ENCODE results near the gene IFI44. TPM values are rescaled to one million over a fixed set of nuclear protein-coding genes. Genes with fewer than 3 reads are reported as not detected.

Gene IFI44
- total and polyA plus RNA-seq, 9 of the 15 experiments (the other 6 are each of a cell fraction or from before 2014, with no cell fraction given), result 0.11 TPM; not detected in 8

DNA sequence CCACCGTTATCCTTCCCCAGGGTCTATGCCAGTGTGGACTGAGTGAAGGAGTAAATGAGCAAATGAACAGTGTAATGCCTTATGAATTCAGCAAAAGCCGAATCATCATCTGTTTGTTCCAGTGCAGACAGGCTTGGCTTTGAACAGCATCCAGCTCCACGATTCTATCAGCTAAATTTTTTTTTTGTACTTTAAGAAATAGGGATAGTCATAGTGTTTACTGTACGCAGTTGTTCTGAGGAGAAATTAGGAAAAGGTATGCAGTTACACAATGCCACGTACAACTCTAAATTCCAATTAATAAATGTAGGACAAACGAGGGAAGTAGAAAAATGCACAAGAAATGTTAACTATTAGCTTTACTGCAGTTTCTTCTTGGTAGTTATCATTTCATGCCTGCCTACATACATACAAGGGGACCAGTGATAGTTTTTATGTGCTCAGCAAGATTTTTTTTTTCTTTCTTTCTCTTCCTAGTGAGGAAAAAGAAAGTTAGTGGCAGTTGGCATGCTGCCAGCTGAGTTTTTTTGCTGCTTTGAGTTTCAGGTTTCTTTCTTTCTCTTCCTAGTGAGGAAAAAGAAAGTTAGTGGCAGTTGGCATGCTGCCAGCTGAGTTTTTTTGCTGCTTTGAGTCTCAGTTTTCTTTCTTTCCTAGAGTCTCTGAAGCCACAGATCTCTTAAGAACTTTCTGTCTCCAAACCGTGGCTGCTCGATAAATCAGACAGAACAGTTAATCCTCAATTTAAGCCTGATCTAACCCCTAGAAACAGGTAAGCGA is 29.6 kb upstream of the IFI44 start, which contains the start of gene IFI44L:
IFI44L (plus strand) TSS at position 646 of the 777 bp plus-strand sequence. CDS start 7,468 bp downstream, outside the sequence.
- Histone ChIP-seq H3K79me2 (ENCODE audit: control insufficient read depth, insufficient read depth, low read length) (no peaks in the 10 kb centered on the region), H3K36me3 (ENCODE audit: control insufficient read depth, insufficient read depth, low read length) (no peaks in the 10 kb centered on the region), H3K9me3 (replicated peaks; ENCODE audit: control insufficient read depth, insufficient read depth, low read depth, low read length) (no peaks in the 10 kb centered on the region), H3K4me3 (no peak within 1 kb of the TSS), H3K9me1 (ENCODE audit: control insufficient read depth, insufficient read depth, low read length) (no peaks in the 10 kb centered on the region), H2AFZ (ENCODE audit: low read depth, low read length) (no peak within 1 kb of the TSS), H3K27ac (ENCODE audit: extremely low read depth, low read depth, low read length) (no peak within 1 kb of the TSS), H3K9ac (ENCODE audit: insufficient read depth in 1 of 2, low read depth in 2 of 2, low read length in 2 of 2) (no peak within 1 kb of the TSS), H3K27me3 (ENCODE audit: control insufficient read depth in 2 of 2, insufficient read depth in 2 of 2, low read length in 2 of 2) (no peaks in the 10 kb centered on the region), H3K4me2 (ENCODE audit: insufficient read depth, low read length) (no peak within 1 kb of the TSS), H4K20me1 (replicated peaks; ENCODE audit: control insufficient read depth, insufficient read depth, low read length) (no peaks in the 10 kb centered on the region), H3K4me1 (replicated peaks in 1 of 2; ENCODE audit: control insufficient read depth in 2 of 2, insufficient read depth in 2 of 2, low read length in 2 of 2) (no peaks in the 10 kb centered on the region)
- in situ Hi-C loops (cut with MboI), result no loop called here
- no peak for DNase-seq (ENCODE audit: extremely low read depth in 1 of 4, low spot score in 3 of 4)
- ATAC-seq, result no peak
- no peak for FAIRE-seq
- intact Hi-C loops (cut with micrococcal nuclease), result loop anchor here (5.0 kb wide), 1 partner anchor 57 kb away; no protein-coding TSS in a partner anchor
- POLR2A ChIA-PET, result no interaction called here
- WGBS (ENCODE audit: insufficient coverage, low coverage, missing lambda C conversion rate), result 0% methylated on average over 9 of the region's 9 CpGs
- no TSS peak for BruUV-seq (replicated peaks)
- CTCF ChIA-PET (ENCODE audit: low intra/inter-chr PET ratio), result no interaction called here
- TF ChIP-seq NFIX (CRISPR knock-in tag; IDR thresholded peaks at IDR 0.05; ENCODE audit: low read depth) (peak; percentile 92), MYC (IDR thresholded peaks at IDR 0.05; ENCODE audit: low read depth, low read length) (no peak), MYC (CRISPR knock-in tag; IDR thresholded peaks at IDR 0.05; ENCODE audit: borderline replicate concordance, low read depth) (no peak), ZNF766 (CRISPR knock-in tag; conservative IDR thresholded peaks at IDR 0.05) (no peak), NFIC (IDR thresholded peaks at IDR 0.05) (peak; percentile 94), PML (IDR thresholded peaks at IDR 0.05; ENCODE audit: low read length) (no peak), SMARCC2 (IDR thresholded peaks at IDR 0.05; ENCODE audit: low read depth) (no peak), CHD2 (IDR thresholded peaks at IDR 0.05; ENCODE audit: low read depth, low read length) (no peak), ZNF79 (CRISPR knock-in tag; IDR thresholded peaks at IDR 0.05; ENCODE audit: low read depth) (no peak), HCFC1 (IDR thresholded peaks at IDR 0.05; ENCODE audit: low read depth, low read length) (no peak), MAFF (IDR thresholded peaks at IDR 0.05; ENCODE audit: low read length) (no peak), ZZZ3 (IDR thresholded peaks at IDR 0.05) (no peak), MTA1 (IDR thresholded peaks at IDR 0.05; ENCODE audit: borderline replicate concordance) (no peak), STAT5A (IDR thresholded peaks at IDR 0.05; ENCODE audit: borderline replicate concordance, low read length) (no peak), SMC3 (conservative IDR thresholded peaks at IDR 0.05; ENCODE audit: insufficient read depth, low read depth, low read length) (no peak)
- TF ChIP-seq, protein P1, sequence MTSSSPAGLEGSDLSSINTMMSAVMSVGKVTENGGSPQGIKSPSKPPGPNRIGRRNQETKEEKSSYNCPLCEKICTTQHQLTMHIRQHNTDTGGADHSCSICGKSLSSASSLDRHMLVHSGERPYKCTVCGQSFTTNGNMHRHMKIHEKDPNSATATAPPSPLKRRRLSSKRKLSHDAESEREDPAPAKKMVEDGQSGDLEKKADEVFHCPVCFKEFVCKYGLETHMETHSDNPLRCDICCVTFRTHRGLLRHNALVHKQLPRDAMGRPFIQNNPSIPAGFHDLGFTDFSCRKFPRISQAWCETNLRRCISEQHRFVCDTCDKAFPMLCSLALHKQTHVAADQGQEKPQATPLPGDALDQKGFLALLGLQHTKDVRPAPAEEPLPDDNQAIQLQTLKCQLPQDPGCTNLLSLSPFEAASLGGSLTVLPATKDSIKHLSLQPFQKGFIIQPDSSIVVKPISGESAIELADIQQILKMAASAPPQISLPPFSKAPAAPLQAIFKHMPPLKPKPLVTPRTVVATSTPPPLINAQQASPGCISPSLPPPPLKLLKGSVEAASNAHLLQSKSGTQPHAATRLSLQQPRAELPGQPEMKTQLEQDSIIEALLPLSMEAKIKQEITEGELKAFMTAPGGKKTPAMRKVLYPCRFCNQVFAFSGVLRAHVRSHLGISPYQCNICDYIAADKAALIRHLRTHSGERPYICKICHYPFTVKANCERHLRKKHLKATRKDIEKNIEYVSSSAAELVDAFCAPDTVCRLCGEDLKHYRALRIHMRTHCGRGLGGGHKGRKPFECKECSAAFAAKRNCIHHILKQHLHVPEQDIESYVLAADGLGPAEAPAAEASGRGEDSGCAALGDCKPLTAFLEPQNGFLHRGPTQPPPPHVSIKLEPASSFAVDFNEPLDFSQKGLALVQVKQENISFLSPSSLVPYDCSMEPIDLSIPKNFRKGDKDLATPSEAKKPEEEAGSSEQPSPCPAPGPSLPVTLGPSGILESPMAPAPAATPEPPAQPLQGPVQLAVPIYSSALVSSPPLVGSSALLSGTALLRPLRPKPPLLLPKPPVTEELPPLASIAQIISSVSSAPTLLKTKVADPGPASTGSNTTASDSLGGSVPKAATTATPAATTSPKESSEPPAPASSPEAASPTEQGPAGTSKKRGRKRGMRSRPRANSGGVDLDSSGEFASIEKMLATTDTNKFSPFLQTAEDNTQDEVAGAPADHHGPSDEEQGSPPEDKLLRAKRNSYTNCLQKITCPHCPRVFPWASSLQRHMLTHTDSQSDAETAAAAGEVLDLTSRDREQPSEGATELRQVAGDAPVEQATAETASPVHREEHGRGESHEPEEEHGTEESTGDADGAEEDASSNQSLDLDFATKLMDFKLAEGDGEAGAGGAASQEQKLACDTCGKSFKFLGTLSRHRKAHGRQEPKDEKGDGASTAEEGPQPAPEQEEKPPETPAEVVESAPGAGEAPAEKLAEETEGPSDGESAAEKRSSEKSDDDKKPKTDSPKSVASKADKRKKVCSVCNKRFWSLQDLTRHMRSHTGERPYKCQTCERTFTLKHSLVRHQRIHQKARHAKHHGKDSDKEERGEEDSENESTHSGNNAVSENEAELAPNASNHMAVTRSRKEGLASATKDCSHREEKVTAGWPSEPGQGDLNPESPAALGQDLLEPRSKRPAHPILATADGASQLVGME (CRISPR knock-in tag; IDR thresholded peaks at IDR 0.05), result no peak
- TF ChIP-seq, protein P2, sequence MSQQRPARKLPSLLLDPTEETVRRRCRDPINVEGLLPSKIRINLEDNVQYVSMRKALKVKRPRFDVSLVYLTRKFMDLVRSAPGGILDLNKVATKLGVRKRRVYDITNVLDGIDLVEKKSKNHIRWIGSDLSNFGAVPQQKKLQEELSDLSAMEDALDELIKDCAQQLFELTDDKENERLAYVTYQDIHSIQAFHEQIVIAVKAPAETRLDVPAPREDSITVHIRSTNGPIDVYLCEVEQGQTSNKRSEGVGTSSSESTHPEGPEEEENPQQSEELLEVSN (IDR thresholded peaks at IDR 0.05; ENCODE audit: borderline replicate concordance in 1 of 2, extremely low read depth in 1 of 2, insufficient read depth in 1 of 2, insufficient read length in 1 of 2, low read depth in 1 of 2, low read length in 1 of 2, poor library complexity in 1 of 2, severe bottlenecking in 1 of 2), result no peak

Data from K562 (cell line).